GM20000 (cell line): ENCODE results near the gene GTSE1.

ENCODE experiments used
- DNase-seq: peaks from one replicate; pipeline ENCODE4 v3.0.0; 2012; ENCODE audit warnings: low spot score
- CTCF ChIP-seq: IDR thresholded peaks from 2 replicates; pipeline ENCODE4 v1.5.1; 2012; ENCODE audit warnings: mild to moderate bottlenecking, control low read depth; ENCODE audit errors: extremely low read depth, missing control alignments

Gene GTSE1

DNA sequence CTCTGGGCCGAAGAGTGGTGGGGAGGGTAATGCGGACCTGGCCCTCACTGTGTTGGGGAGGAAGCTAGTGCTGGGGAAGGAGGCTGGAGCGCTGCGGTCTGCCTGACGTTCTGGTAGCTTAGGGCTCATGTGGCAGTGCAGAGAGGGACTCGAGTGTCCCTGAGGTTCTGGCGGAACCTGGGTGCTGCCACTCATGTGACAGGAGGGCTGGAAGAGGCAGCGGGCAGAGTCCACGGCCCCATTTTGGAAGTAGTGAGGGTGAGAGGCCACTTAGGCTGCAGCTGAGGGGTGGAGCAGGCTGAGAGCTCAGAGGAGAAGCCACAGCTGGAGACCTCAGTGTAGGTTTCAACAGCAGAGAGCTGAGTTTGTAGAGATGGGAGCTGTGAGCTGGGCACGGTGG lies 22.6 kb downstream of the GTSE1 start:
- no peak for TF ChIP-seq CTCF
- no peak for DNase-seq

GRCh38 chr22:46320166-46320710 lies 23.6 kb downstream of the GTSE1 start:
- no peak for TF ChIP-seq CTCF
- DNase-seq = no peak

DNA sequence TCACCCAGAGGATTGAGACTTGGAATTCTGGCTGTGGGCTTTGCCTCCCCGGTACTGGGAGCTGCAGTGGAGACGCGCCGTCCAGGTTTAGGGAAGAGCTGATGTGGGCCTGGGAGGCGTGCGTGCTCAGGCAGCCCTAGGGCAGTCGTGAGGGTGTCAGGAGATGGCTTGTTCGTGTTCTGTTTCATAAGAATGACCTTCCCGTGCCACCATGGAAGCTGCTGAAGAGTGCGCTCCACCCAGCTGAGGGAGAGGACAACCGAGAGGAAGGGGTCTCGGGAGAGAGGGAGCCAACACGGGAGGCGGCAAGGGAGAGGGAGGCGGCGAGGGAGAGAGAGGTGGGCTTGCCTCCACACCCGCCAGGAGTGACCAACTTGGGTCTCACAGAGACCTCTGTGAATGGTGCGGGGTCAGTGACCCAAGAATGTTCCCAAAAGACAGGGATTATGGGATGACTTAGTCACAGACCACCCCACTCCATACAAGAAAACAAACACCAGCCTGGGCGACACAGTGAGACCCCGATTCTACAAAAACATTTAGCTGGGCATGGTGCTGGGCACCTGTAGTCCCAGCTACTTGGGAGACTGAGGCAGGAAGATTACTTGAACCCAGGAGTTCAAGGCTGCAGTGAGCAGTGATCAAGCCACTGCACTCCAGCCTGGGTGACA lies 24.2 kb downstream of the GTSE1 start:
- DNase-seq = no peak
- TF ChIP-seq CTCF = no peak

DNA sequence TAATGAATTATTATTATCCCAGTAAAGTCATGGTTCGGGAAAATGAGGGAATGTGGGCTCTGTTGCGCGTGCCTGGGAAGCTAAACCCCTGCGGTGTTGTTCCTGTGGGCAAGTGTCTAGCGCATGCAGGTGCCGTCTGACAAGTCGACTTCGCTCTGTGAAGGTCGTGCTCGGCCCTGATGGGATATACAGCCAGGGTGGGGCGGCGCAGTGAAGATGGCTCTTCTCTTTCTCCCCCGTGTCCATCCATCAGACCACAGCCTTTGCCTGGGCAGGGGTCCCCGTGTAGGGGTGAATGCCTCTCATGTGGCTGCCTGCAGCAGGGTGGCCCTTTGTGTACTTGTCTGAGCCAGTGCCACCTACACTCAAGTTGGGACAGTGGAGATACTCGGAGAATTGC lies 26.0 kb downstream of the GTSE1 start:
- no peak for DNase-seq
- no peak for TF ChIP-seq CTCF

GRCh38 chr22:46323162-46323561 lies 26.5 kb downstream of the GTSE1 start:
- TF ChIP-seq CTCF = no peak
- no peak for DNase-seq

DNA sequence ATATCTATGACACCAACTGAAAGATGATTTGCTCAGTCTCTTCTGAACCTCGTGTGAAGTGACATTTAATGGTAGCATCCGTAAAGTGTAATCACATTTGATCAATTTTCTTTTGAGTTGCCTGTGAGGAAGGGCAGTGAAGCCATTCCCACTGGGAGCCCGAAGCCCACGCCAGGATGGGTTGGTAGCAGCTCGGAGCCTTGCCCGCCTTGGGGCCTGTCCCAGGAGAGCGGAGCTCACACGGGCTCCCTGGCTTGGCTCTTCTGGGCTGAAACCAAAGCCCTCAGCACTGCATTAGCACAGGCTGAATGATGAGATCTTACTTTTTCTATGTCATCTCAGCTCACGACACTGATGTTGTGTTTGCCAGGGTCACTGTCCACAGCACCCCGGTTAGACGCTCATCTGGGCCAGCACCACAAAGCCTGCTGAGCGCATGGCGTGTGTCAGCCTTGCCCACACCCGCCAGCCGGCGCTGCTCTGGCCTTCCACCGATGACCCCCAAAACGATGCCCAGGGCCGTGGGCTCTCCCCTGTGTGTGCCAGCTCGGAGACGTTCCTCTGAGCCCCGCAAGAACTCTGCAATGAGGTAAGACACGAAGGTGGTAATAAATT lies 29.5 kb downstream of the GTSE1 start:
- no peak for DNase-seq
- no peak for TF ChIP-seq CTCF

DNA sequence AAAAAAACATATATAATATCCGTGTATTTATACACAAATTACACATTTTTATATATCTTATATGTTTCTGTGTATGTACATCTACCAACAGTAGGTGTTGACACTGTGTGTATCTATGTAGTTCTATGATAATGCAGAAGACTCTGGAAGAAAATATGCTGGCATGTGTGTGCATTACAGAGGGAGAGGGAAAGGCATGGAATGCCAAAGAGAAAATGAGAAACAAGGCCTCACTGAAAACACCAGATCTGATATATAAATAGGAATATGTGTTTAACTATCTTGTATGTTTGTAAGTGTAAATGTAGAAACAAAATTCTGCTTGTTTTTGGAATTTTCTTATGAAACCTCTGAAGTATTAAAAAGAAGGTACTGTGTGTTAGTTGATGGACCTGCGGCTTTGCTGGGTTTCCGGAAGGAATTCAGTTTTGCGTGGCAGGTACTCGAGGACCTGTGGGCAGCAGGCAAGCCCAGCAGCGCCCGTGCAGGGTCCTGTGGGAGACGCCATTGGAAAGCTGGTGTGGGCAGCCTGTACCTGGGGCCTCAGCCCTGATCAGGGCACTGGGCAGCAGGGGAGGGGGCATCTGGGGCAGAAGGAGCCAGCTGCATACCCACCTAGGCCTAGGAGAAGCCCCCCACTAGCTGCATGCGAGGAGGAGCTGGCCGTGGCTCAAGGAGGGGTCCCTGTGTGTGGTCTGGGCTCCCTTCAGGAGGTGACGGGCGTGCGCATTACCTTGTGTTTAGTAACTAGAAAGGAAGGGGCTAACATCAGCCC lies 31.2 kb downstream of the GTSE1 start:
- TF ChIP-seq CTCF = no peak
- no peak for DNase-seq
